Sigmoid colon (tissue), 4 donors: ENCODE measurements around the gene ZFAND3.

Source experiments
- CTCF ChIP-seq, 4 experiments: fragments of 450-650 bp in 3 of 4; fragments of 200-600 bp in 1 of 4; IDR thresholded peaks; one replicate each; pipeline ENCODE4 v1.5.1; 2016 to 2019; ENCODE audit warnings: antibody characterized with exemption in 4 of 4, mild to moderate bottlenecking in 3 of 4, moderate library complexity in 2 of 4
- POLR2A ChIP-seq, 2 donors: fragments of 450-650 bp; IDR thresholded peaks; one replicate each; pipeline ENCODE4 v1.6.1; 2016; ENCODE audit warnings: antibody characterized with exemption in 2 of 2, mild to moderate bottlenecking in 2 of 2, moderate library complexity in 2 of 2
- POLR2AphosphoS5 ChIP-seq, 4 donors: sonication (generic); formaldehyde crosslinking; IDR thresholded peaks; one replicate each; pipeline ENCODE4 v1.6.1; 2017; ENCODE audit warnings: antibody characterized with exemption in 4 of 4

GRCh38 chr6:37862430-37862829, 42.9 kb downstream of the ZFAND3 start:
- TF ChIP-seq POLR2A (IDR thresholded peaks at IDR 0.05) (no peak), CTCF (IDR thresholded peaks at IDR 0.05) (no peak), POLR2AphosphoS5 (IDR thresholded peaks at IDR 0.05) (no peak)
